NCI-H1092 treated with DMSO at 0.1 percent for 48 hours (cell line): ENCODE measurements around the gene ELOVL7.
"Not testable (repeated sequence)": the region's sequence is repeated elsewhere in the genome, so short reads cannot be mapped to it uniquely, and the experiment has no call there.

Experiments used
- DNase-seq: peaks from one replicate; lab custom pipeline; 2025; lab: John Stamatoyannopoulos, UW

Gene ELOVL7

DNA sequence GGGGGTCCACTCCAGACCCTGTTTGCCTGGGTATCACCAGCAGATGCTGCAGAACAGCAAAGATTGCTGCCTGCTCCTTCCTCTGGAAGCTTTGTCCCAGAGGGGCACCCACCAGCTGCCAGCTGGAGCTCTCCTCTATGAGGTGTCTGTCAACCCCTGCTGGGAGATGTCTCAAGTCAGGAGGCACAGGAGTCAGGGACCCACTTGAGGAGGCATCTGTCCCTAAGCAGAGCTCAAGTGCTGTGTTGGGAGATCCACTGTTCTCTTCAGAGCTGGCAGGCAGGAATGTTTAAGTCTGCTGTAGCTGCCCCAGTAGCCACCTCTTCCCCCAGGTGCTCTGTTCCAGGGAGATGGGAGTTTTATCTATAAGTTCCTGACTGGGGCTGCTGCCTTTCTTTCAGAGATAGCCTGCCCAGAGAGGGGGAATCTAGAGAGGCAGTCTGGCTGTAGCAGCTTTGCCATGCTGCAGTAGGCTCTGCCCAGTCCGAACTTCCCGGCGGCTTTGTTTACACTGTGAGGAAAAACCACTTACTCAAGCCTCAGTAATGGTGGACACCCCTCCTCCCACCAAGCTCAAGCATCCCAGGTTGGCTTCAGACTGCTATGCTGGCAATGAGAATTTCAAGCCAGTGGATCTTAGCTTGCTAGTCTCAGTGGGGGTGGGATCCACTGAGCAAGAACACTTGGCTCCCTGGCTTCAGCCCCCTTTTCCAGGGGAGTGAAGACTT is 128.7 kb downstream of the ELOVL7 start:
- DNase-seq = not testable (repeated sequence)

DNA sequence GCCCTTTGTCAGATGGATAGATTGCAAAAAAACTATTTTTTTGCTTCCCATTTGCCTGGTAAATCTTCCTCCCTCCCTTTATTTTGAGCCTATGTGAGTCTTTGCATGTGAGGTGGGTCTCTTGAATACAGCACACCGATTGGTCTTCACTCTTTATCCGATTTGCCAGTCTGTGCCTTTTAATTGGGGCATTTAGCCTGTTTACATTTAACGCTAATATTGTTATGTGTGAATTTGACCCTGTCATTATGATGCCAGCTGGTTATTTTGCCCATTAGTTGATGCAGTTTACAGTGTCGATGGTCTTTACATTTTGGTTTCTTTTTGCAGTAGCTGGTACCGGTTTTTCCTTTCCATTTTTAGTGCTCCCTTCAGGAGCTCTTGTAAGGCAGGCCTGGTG is 131.1 kb downstream of the ELOVL7 start:
- DNase-seq = no peak

DNA sequence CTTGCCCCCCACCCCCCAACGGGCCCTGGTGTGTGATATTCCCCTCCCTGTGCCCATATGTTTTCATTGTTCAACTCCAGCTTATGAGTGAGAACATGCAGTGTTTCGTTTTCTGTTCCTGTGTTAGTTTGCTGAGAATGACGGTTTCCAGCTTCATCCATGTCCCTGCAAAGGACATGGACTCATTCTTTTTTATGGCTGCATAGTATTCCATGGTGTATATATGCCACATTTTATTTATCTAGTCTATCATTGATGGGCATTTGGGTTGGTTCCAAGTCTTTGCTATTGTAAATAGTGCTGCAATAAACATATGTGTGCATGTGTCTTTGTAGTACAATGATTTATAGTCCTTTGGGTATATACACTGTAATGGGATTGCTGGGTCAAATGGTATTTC is 132.2 kb downstream of the ELOVL7 start:
- not testable (repeated sequence) for DNase-seq

DNA sequence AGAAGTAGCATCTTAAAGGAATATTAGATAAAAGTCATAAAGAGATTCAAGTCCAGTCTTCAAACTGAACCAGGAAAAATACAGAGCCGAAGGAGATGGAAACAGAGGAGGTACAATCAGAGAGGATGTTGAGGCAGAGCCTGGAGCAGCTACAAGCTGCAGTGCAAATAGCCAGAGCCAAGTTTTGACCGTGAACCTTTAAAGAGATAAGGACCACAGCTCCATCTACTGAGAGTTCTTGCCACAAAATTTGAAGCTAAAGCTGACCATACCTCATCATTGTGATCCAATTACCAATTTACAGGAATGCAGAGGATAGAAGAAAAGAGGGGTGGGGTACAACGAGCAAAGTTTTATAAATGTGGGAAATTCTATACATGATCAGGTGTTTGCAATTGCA is 133.7 kb downstream of the ELOVL7 start:
- no peak for DNase-seq

DNA sequence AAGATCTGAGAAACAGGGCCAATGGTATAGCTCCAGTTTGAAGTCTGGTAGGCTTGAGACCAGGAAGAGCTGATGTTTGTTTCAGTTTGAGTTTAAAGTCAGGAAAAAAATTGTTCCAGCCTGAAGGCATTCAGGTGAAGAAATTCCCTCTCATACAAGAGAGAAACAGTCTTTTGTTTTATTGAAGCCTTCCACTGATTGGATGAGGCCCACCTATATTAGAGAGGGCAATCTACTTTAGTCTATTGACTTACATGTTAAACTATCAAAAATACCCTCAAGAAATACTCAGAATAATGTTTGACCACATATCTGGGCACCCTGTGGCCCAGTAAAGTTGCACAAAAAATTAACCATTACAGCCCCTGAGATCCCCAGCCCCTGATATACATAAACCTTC is 138.9 kb downstream of the ELOVL7 start:
- no peak for DNase-seq

DNA sequence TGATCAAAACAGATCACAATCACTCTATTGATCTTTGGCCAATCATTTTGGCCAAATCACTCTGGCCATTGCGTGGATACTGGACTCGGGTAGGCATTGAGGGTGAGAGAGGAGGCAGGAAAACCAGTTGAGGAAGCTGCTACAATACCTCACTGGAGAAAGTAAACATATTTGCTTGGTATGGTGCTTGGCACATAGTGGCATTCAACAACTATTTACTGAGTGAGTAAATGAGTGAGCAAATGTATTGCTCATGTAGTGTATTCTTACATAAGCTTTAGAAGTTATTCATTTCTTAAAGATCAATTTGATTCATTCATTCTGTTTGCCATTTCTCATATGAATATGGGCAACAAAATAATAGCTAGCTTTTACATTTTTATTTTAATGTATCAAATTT is 140.1 kb downstream of the ELOVL7 start:
- no peak for DNase-seq
